Loucy (cell line): Measurements from ENCODE around the gene SMC1B.

ENCODE experiments used
- CTCF ChIP-seq: fragments of 200-600 bp; sonication (generic); conservative IDR thresholded peaks from 2 replicates; pipeline ENCODE4 v1.5.1; 2014; ENCODE audit warnings: mild to moderate bottlenecking, antibody characterized with exemption, low read length
- EZH2phosphoT487 ChIP-seq: fragments of 200-600 bp; IDR thresholded peaks from 2 replicates; pipeline ENCODE4 v1.6.1; 2018; ENCODE audit warnings: antibody characterized with exemption, mild to moderate bottlenecking, moderate library complexity, borderline replicate concordance

GRCh38 chr22:45344334-45344733 is 69.1 kb downstream of the SMC1B start:
- no peak for TF ChIP-seq EZH2phosphoT487
- TF ChIP-seq CTCF = no peak
